ENCODE data around the gene TUBB.

The TUBB gene

GRCh38 chr6:30685157-30686008 is 34.8 kb upstream of the TUBB start:
- TF ChIP-seq, protein P1, sequence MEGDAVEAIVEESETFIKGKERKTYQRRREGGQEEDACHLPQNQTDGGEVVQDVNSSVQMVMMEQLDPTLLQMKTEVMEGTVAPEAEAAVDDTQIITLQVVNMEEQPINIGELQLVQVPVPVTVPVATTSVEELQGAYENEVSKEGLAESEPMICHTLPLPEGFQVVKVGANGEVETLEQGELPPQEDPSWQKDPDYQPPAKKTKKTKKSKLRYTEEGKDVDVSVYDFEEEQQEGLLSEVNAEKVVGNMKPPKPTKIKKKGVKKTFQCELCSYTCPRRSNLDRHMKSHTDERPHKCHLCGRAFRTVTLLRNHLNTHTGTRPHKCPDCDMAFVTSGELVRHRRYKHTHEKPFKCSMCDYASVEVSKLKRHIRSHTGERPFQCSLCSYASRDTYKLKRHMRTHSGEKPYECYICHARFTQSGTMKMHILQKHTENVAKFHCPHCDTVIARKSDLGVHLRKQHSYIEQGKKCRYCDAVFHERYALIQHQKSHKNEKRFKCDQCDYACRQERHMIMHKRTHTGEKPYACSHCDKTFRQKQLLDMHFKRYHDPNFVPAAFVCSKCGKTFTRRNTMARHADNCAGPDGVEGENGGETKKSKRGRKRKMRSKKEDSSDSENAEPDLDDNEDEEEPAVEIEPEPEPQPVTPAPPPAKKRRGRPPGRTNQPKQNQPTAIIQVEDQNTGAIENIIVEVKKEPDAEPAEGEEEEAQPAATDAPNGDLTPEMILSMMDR (IDR thresholded peaks at IDR 0.05; ENCODE audit: low read depth, low read length) = 0 out of 2 replicates have a peak, but pooled peaks have one; percentile 14
- peak overlapping the region; percentile 77 for H3K4me3 ChIP-seq (ENCODE audit: low read depth, low read length)

DNA sequence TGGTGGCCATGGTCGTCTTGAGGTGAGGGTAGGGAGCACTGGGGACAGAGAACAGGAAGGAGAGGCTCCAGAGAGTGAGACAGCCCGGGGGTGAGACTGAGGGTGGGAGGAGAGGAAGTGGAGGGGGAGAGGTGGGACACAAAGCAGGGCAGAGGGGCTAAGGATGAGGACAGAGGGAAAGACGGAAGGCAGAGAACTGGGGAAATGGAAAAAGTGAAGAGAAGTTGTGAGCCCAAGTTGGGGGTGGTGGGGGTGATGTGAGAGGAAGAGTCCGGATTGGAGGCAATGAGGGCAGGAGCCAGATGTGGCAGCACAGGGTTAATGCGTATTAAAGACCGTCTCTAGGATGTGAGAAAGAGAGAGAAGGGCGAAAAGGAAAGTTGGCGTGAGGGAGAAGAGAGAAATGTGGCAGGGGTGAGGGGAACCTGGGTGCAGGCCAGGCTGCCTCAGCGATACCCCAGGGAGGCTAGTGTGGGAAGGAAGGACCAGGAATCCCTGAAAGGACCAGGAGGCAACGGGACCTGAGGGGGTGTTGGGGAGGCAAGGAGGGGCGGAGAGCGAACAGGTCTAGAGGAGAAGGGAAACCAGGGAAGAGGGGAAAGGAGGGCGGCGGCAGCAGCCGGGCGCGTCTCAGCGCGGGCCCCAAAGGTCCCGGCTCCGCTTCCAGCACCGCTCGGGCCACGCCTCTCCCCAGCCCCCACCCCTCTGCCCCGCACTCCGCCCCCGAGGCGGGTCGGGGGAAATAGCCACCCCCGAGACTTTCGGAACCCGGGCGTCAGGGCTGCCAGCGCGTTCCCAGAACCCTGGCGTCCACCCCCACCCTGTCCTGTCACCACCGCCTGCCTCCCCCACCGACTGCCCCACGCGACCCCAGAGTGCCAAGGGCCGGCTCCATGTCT is 33.9 kb upstream of the TUBB start, which contains the start of gene PPP1R18:
Gene PPP1R18, minus strand, starts transcription at position 637 of the 899 bp plus-strand sequence. Its CDS starts 627 bp downstream, at position 10.
- H3K4me3 ChIP-seq (ENCODE audit: low read depth, low read length) = peak within 1 kb of the TSS; percentile 77
- TF ChIP-seq, protein P1 (IDR thresholded peaks at IDR 0.05; ENCODE audit: low read depth, low read length) = no peak

- H3K4me3 ChIP-seq (ENCODE audit: low read depth, low read length) = peak overlapping the region; percentile 77
- TF ChIP-seq, protein P1 (IDR thresholded peaks at IDR 0.05; ENCODE audit: low read depth, low read length) = no peak
Measured at GRCh38 chr6:30686908-30687658, 33.1 kb upstream of the TUBB start.

DNA sequence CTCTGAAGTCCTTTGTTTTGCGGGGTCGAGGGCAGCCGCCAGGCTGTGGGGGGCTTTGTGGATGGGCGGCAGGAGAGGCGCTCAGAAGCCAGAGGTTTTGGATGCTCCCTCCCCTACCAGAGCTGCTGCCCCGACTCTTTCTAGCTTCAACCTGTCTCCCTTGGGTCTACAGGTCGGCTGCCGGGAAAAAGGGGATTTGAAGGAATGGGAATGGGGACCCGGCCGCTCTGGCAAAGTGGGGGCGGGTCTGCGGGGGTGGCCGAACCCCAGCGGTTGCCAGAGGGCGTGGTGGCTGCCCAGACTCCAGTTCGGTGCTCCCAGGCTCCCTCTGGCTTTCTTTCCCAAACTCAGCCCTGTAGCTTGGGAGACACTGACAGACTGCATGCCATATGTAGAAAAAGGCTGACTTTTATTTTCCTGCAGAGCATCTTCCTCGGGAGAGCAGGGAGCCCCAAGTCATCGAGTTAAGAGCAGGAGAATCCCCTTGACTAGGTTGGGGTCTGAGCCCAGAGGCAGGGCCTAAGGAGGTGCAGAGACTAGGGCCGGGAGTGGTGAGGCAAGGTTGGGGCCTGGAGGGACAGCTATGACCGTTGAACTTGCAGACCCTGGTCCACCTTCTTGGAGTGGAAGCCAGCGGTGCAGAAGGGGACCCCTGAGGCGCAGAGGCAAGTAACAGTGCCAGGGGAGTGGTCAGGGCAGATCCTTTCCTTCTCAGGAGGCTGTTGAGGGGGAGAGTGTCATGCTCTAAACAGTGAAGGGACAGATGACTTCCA is 32.3 kb upstream of the TUBB start:
- TF ChIP-seq, protein P1 (IDR thresholded peaks at IDR 0.05; ENCODE audit: low read depth, low read length) = peak; percentile 25
- H3K4me3 ChIP-seq (ENCODE audit: low read depth, low read length) = peak overlapping the region; percentile 77

GRCh38 chr6:30688569-30688968 is 31.6 kb upstream of the TUBB start:
- TF ChIP-seq, protein P1 (IDR thresholded peaks at IDR 0.05; ENCODE audit: low read depth, low read length) = no peak
- H3K4me3 ChIP-seq (ENCODE audit: low read depth, low read length) = peak overlapping the region; percentile 77

Data from WI38 (cell line).